A673 (cell line): Measurements from ENCODE around the gene ZFP36L2. TPM values are rescaled to one million over a fixed set of nuclear protein-coding genes. Genes with fewer than 3 reads are reported as not detected.

Experiments used
- BruUV-seq: library from RNA; stranded (reverse); fragments of 400-500 nt; replicated peaks from 2 replicates; lab custom pipeline; 2021; lab: Mats Ljungman, UMichigan
- CTCF ChIA-PET: fragments of 300-600 bp; sonication (Branson Sonifier 250); formaldehyde crosslinking; loops from one replicate; lab custom pipeline; 2022; ENCODE audit warnings: antibody characterized with exemption; lab: Charles Lee
- POLR2A ChIA-PET: fragments of 300-600 bp; sonication (Branson Sonifier 250); formaldehyde crosslinking; loops from one replicate; lab custom pipeline; 2022; ENCODE audit warnings: antibody characterized with exemption; ENCODE audit not compliant: low non-redundant PET; lab: Charles Lee
- DNase-seq: peaks from one replicate; pipeline ENCODE4 v3.0.0-alpha.2; 2015; ENCODE audit warnings: low spot score
- H3K27ac ChIP-seq: fragments of 200-600 bp; sonication (generic); 2 replicates; pipeline ENCODE4 v1.5.1; 2016; ENCODE audit warnings: mixed run types, low read depth, mild to moderate bottlenecking, mixed read lengths, antibody characterized with exemption, low read length; ENCODE audit not compliant: poor library complexity, severe bottlenecking
- H3K27me3 ChIP-seq: fragments of 200-600 bp; sonication (generic); replicated peaks from 2 replicates; pipeline ENCODE4 v1.6.1; 2017; ENCODE audit warnings: mixed run types, low read depth, mild to moderate bottlenecking, mixed read lengths, antibody characterized with exemption, low read length; ENCODE audit not compliant: insufficient read depth, poor library complexity
- H3K36me3 ChIP-seq: fragments of 200-600 bp; sonication (generic); 2 replicates; pipeline ENCODE4 v1.6.1; 2016; ENCODE audit warnings: mixed run types, mild to moderate bottlenecking, mixed read lengths, antibody characterized with exemption, low read length; ENCODE audit not compliant: insufficient read depth, poor library complexity, severe bottlenecking
- H3K4me1 ChIP-seq: fragments of 200-600 bp; sonication (generic); 2 replicates; pipeline ENCODE4 v1.6.1; 2017; ENCODE audit warnings: mixed run types, mild to moderate bottlenecking, mixed read lengths, antibody characterized with exemption, low read length; ENCODE audit not compliant: insufficient read depth, poor library complexity, severe bottlenecking
- H3K4me3 ChIP-seq: fragments of 200-600 bp; sonication (generic); 2 replicates; pipeline ENCODE4 v1.5.1; 2016; ENCODE audit warnings: low read depth, mixed run types, mild to moderate bottlenecking, mixed read lengths, low read length; ENCODE audit not compliant: poor library complexity, severe bottlenecking
- H3K9me3 ChIP-seq: fragments of 200-600 bp; sonication (generic); 2 replicates; pipeline ENCODE4 v1.6.1; 2016; ENCODE audit warnings: mixed run types, low read depth, mild to moderate bottlenecking, mixed read lengths, antibody characterized with exemption, low read length; ENCODE audit not compliant: poor library complexity, severe bottlenecking
- EZH2 ChIP-seq: fragments of 200-600 bp; sonication (generic); IDR thresholded peaks from 2 replicates; pipeline ENCODE4 v1.6.1; 2017; ENCODE audit warnings: borderline replicate concordance, low read depth, mild to moderate bottlenecking, mixed read lengths, antibody characterized with exemption, low read length; ENCODE audit not compliant: poor library complexity, severe bottlenecking
- intact Hi-C: fragments of 100-400 bp; cut with micrococcal nuclease; formaldehyde crosslinking; loops from one replicate; pipeline ENCODE4 v1.10.0; 2022; ENCODE audit not compliant: unreplicated experiment
- total RNA-seq: library from RNA; stranded (reverse); gene quantifications from 2 replicates; pipeline ENCODE4 v1.2.3, GENCODE V29; 2021
- TF ChIP-seq, protein P1 (sequence below): fragments of 300-800, 200-600 bp; sonication (generic); conservative IDR thresholded peaks from 2 replicates; pipeline ENCODE4 v1.5.1; 2017; ENCODE audit warnings: low read depth, mild to moderate bottlenecking, antibody characterized with exemption, low read length, moderate library complexity, mixed read lengths

The ZFP36L2 gene
- total RNA-seq, 1 experiment from 2014 or later = 23.4 TPM

GRCh38 chr2:43202289-43202688 is 24.1 kb downstream of the ZFP36L2 start:
- no peak overlapping the region for H3K27ac ChIP-seq
- no peaks in the 10 kb centered on the region for H3K4me1 ChIP-seq
- H3K9me3 ChIP-seq = no peaks in the 10 kb centered on the region
- no peaks in the 10 kb centered on the region for H3K36me3 ChIP-seq
- TF ChIP-seq, protein P1, sequence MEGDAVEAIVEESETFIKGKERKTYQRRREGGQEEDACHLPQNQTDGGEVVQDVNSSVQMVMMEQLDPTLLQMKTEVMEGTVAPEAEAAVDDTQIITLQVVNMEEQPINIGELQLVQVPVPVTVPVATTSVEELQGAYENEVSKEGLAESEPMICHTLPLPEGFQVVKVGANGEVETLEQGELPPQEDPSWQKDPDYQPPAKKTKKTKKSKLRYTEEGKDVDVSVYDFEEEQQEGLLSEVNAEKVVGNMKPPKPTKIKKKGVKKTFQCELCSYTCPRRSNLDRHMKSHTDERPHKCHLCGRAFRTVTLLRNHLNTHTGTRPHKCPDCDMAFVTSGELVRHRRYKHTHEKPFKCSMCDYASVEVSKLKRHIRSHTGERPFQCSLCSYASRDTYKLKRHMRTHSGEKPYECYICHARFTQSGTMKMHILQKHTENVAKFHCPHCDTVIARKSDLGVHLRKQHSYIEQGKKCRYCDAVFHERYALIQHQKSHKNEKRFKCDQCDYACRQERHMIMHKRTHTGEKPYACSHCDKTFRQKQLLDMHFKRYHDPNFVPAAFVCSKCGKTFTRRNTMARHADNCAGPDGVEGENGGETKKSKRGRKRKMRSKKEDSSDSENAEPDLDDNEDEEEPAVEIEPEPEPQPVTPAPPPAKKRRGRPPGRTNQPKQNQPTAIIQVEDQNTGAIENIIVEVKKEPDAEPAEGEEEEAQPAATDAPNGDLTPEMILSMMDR = no peak
- no peak for TF ChIP-seq EZH2
- no peak overlapping the region for H3K4me3 ChIP-seq
- BruUV-seq = no TSS peak
- H3K27me3 ChIP-seq = no peaks in the 10 kb centered on the region
- intact Hi-C loops = no loop called here
- no peak for DNase-seq
- ChIA-PET POLR2A (no interaction called here), CTCF (no interaction called here)

- Histone ChIP-seq H3K27ac (no peak overlapping the region), H3K36me3 (no peaks in the 10 kb centered on the region), H3K4me3 (no peak overlapping the region), H3K9me3 (no peaks in the 10 kb centered on the region), H3K4me1 (no peaks in the 10 kb centered on the region), H3K27me3 (no peaks in the 10 kb centered on the region)
- CTCF ChIA-PET = no interaction called here
- DNase-seq = no peak
- POLR2A ChIA-PET = no interaction called here
- BruUV-seq = no TSS peak
- no peak for TF ChIP-seq EZH2
- TF ChIP-seq, protein P1 = no peak
- intact Hi-C loops = no loop called here
Measured at GRCh38 chr2:43201497-43201896, 24.9 kb downstream of the ZFP36L2 start.

DNA sequence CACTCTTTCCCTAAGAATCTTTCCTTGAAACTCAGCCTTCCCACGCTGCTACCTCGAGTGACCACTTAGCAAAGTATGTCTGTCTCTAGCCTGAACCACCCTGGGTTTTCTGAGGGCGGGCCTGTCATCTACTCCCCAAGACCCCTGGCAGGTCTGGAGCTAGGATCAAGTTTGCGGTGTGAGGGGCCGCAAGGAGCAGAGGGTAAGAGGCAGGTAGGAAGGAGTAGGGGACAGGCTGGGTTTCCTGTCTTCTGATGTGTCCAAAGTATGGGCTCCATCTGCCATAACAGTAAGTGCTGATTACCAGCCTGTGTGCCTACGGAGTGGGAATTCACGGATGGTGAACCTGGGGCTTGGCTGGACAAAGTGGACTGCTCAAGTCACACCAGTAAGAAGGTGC is 25.4 kb downstream of the ZFP36L2 start:
- Histone ChIP-seq H3K36me3 (no peaks in the 10 kb centered on the region), H3K4me3 (no peak overlapping the region), H3K9me3 (no peaks in the 10 kb centered on the region), H3K4me1 (no peaks in the 10 kb centered on the region), H3K27me3 (no peaks in the 10 kb centered on the region), H3K27ac (no peak overlapping the region)
- CTCF ChIA-PET = no interaction called here
- BruUV-seq = no TSS peak
- TF ChIP-seq EZH2 = no peak
- TF ChIP-seq, protein P1 = no peak
- intact Hi-C loops = no loop called here
- no peak for DNase-seq
- POLR2A ChIA-PET = no interaction called here
